NCI-H446 (cell line): Measurements from ENCODE around the gene STT3B.
"Not testable (repeated sequence)": the region's sequence is repeated elsewhere in the genome, so short reads cannot be mapped to it uniquely, and the experiment has no call there.

ENCODE experiments used
- DNase-seq, 2 experiments: peaks; one replicate each; lab custom pipeline; 2025; lab: John Stamatoyannopoulos, UW

STT3B gene

DNA sequence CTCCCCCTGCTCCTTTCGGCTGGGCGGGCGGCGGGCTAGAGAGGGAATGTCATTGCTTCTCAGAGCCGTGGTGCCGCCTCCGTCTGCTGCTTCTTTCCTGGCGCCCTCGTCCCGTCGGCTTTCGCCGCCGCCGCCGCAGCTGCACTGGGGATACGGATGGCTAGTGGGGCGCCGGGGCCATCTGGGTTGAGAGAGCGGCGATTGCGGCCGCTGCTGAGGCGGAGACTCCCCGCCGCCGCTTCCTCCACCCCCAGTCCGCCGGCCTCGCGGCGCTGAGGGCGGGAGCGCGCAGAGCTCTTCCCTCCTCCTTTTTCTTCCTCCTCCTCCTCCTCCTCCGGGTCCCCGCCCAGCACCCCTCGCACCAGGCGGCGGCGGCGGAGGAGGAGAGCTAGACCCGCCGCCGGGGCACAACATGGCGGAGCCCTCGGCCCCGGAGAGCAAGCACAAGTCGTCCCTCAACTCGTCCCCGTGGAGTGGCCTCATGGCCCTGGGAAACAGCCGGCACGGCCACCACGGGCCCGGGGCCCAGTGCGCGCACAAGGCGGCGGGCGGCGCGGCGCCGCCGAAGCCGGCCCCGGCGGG lies at the start of gene STT3B:
Gene STT3B (plus strand): TSS at position 339 of the 582 bp plus-strand sequence. CDS start 74 bp downstream, at position 413.
- DNase-seq = peak in 1 of 2 experiments; percentile 15

DNA sequence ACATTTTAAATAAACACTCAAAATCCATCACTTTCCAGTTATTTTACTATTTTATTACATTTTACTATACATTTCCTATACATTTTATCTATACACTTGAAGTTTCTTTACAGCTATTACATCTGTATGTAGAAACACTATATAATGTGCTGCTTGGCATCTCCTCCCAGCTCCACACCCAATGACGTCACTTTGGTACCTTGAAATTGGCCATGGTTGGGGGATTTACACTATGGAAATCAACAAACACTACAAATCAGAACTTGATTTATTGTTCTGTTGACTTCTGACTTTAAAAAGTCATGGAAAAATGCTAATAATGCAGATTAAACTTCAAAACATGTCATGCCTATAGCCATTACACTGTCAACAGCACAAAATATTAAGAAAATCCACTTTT lies 48.9 kb upstream of the STT3B start:
- DNase-seq = no peak

DNA sequence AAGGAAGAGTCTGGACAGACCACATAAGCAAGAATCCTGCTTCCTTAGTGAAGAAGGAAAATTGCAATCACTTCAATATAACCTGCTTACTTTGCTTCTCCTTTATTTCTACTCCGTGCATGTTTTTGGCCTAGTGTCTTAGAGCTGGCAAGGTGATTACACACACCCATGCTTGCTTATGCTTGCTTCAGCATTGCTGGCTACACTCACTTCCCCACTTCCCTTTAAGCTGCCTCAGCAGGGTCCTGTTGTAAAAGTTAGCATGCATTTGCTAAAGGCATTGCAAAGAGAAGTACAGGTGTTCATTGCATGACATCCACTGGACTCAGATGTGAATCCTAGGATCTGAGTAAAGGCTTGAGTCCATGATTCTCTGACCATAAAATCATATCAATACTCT lies 47.5 kb upstream of the STT3B start:
- DNase-seq = no peak

DNA sequence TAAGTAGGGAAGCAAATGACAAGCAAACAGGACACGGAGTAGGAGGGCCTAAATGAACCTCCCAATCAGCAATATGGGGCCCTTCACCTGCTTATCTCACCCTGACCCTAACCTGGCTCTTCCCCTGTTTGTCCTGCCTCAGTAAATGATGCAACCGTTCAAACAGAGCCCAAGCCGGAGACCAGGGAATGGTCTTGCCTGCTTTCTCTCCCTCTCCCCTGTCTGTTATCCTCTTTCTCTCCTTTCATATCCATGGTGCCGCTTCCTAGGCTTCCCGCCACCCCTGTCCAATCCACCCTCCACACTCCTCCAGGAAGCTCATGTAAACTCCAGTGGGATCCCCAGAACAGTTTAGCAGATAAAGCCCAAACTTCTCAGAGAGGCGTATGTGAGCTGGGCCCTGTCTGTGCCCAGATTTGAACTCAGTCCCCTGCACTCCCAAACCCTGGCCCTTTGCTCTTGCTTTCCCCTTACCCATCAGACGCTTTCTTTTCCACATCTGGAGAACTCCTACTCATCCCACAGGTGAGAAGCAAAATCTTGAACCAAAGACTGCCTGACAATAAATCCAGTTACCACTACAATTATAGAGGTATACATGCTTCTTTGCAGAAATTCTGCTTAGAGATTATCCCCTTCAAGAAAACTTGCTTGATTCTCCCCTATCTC lies 45.7 kb upstream of the STT3B start:
- DNase-seq = no peak

DNA sequence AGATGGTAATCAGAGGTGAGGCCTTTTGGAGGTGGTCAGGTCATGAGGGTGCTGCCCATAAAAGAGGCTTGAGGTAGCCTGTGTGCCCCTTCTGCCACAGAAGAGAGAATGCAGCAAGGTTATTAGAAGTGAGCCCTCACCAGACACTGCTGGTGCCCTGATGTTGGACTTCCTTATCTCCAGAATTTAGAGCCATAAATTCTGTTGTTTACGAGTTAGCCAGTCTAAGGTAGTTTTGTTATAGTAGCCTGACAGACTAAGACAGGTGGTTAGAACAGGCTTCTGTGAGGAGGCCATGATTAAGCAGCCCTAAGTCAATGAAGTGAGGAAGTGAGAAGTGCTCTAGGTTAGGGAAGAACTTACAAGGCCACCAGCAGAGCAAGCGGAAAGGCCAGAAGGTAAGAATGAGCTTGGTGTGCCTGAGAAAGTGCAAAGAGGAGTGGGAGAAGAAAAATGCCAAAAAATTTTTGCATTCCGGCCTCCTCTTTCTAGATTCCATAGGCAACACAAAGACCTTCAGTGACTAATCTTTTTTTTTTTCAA lies 44.2 kb upstream of the STT3B start:
- no peak for DNase-seq

DNA sequence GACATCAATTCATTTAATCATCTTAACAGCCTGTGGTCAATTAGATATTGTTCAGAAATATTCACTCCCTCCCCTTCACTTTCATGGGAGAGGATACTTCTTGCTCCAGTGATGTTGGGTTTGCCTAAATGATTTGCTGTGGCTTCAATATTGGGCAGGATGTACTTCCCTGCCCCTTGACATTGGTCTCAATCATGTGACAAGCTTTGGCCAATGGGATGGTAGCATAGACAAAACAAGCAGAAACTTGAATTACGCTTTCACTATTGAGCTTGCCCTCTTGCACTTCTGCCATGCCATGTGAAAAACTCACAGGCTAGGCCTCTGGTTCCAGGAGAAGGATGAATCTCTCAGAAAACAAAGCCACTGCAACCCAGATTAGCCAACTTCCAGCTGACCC lies 42.2 kb upstream of the STT3B start:
- DNase-seq = no peak

DNA sequence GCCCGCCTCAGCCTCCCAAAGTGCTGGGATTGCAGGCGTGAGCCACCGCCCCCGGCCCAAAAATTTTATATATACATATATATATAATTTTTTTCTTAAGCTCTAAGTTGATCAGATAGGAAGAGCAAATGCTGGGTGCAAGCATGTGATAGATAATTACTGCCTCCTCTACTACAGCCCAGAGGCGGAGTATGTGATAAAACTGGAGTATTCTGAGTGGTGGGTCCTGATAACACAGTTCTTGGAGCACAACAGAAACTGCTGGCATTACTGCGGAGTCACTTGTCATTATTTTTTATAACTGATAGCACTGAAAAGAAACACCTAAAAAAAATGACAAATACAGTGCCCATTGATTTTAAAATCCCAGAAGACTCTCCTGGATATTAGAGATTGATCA lies 41.1 kb upstream of the STT3B start:
- DNase-seq = no peak

DNA sequence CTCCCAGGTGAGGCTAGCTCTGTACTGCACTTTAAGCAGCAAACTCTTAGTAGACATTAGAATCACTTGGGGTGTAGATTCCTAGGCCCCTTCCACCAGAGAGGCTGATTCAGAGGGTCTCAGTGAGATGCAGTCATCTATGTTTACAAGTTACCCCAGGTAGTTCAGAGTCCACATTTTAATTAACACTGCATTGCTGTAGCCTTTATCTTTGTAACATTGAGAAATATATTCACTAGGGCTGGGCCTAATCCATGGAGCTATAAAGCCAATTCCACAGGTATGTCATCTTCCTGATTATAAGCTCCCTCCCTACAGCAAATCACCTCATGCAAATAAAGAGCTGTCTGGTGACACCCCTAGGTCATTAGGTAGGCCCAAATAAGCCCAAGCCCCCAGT lies 39.6 kb upstream of the STT3B start:
- DNase-seq = no peak

DNA sequence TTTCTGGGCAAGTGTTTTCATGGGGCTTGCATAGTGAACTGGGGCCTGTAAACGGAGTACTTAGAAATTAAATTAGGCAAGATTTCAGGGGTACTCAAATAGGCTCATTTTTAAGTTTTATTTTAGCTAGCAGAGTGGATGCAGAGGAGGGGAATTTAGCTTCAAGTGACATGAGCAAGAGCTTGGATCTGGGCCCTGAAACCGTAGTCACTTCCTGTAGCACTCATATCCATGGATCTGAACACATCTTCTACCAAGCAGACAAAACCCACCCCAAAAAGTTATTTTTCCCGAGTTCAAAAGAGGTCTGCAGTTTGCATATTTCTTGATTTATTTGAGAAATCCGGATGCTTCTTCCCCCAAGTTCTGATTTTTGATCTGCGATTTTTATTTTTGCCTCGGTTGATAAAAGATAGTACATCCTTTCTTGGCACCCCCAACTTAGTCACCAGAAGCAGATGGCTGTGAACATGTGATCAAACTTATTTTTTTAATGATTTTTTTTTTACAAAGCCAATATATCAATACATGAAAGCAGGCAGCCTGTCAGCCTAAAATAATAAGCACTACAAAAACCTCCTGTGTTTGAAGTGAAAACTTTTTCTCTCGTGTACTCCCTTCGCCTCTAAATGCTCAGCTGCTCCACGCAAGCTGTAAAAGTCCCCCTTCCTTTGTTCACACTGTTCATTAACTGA lies 36.6 kb upstream of the STT3B start:
- no peak for DNase-seq

DNA sequence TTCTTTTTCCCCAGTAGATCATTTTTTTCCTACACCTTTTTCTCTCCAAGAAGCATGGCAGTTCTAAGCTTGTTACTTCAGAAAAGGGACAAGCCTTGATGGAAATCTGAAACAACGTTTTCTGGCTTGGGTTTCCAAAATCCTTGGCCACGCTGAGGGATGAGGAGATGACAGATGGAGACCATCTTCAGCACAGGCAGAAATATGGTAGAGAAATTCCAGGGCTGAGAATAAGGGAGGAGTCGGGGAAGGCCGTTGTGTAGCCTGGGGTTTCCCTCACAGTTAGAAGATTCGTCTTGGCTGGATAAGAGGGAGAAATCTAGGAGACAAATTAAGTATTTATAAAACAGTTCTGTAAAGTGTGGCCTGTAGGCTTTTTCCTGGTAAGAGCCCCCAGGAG lies 33.9 kb upstream of the STT3B start:
- DNase-seq = peak in 1 of 2 experiments; percentile 21

DNA sequence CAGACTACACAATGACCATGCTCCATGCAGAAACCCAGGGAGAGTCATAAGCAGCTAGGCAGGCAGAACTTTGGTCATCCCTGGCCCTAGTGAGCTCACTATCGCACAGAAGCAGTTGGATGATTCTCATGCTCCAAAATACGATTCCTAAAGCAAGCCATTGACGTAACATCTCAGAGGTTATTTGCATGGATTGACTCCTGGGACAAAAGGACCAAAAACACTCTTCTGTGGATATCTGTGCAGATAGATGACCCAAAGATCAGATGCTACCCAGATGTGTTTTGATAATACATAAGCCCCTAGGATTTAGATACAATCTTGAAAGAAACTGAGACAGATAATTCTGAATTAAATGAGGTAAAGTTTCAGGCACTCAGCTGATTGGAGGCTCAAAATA lies 33.4 kb upstream of the STT3B start:
- DNase-seq = no peak

DNA sequence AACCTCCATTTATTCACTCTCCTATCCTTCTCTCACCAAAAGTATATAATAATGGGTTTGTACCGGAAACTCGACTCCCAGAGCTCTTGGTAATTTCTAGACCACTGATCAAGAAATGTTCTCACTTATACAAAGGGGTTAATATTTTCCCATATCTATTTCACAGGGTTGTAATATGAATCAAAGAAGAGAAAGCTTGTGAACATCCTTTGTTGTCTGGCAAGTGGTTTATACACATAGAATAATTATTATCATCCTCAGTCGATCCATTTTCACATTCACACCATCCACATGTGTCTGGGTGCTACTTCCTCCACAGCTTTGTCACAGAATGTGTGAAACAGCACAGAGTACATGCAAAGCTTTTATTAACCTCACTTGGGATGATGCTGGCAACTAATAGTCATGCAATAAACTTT lies 29.9 kb upstream of the STT3B start:
- no peak for DNase-seq

DNA sequence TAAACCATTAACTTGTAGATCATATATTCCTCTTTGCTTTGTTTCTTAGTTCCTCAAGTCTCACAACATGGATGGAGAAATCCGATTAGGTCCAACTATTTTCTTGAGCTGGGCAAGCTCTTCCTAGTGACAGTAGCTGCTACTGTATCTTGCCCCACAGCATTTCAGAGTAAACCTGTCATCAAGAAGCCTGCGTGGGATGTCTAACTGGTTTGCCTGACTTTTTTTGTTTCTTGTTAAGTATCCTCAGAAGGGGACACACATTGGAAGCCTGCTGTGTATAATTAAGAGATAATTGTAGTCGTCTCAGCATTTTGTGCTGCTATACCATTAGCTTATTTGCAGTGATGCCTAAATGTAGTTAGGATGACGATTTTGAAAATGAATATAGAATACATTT lies 29.3 kb upstream of the STT3B start:
- DNase-seq = no peak

DNA sequence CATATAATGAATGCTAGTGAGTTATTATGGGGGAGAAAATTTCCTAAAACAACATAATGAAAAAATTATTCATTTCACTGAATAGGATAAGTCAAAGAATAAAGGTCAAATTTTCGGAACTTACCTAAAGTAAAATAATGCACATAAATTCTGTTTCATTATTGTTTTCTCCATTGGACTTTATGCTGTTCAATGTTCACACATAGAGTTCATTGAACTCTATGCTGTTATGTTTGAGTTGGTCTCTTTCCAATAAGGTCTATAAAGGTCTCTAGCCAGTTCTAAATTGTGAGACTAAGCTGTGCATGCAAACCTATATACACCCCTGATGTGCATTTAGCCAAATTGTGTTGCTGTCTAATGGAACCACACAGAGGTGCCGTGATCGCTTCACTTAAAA lies 28.5 kb upstream of the STT3B start:
- DNase-seq = no peak

DNA sequence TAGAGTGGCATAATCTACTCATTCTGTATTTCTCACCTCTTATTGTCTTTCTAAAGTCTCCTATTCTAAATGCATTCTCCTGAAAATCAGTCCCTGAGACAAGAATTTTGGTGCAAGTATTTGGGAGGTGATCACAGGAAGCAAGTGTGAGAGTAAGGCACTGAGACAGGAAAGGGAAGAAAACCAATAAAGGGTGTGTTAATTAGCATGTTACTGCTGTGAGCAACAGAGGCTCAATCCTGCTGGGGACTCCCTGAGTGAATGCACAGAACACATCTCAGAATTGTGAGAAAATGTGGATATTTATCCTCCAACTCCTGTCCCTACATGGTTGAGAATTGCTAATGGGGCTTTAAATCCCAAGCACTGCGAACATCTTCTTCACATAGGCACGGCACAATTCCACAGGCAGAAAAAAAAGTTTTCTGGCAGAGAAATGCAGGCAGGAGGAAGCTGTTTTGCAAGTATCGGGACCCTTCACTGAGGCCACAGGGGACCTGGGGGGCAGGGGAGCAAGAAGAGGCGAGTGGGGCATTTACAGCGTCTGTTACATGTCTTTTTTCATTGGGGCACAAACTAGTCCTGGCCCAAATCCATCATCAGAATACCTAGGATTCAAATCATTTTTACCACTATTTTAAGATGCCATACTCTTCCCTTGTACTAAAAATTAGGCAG lies 27.2 kb upstream of the STT3B start:
- DNase-seq = no peak

DNA sequence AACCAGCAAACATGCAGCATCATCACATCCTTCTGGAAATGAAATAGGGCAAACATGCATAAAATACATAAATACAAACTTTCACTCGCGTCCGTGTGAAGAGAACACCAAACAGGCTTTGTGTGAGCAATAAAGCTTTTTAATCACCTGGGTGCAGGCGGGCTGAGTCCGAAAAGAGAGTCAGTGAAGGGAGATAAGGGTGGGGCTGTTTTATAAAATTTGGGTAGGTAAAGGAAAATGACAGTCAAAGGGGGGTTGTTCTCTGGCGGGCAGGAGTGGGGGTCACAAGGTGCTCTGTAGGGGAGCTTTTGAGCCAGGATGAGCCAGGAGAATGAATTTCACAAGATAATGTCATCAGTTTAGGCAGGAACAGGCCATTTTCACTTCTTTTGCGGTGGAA lies 26.2 kb upstream of the STT3B start:
- not testable (repeated sequence) for DNase-seq

DNA sequence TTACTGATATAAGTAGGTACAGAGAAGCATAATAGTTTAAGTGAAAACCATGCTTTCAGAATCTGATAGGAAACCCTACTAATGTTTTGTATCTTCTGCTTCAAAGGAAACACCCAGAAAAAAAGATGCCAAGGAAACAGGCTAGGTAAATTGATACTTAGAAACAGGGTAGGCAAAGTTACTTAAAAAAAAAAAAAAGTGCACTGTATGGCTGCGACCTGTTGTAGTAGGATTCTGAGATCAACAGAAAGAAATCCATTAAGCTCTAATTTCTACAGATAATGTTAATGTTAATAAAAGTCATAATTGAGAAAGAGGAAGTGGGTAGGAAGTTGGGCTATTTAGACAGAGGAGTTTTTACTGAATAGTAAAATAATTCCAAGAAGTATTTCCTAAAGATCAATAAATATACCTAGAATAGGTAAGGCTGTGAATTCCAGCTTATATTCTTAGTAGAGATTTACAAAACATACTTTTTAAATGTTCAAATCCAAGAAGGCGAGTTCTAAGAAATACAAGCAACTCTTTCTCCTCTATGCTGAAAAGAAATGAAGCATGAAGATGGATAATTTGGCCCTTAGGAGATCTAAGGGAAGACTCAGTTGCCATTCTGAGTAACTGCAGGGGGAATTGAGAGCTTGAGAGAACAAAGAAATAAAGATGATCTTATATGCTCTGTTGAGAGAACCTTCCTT lies 24.1 kb upstream of the STT3B start:
- DNase-seq = no peak

DNA sequence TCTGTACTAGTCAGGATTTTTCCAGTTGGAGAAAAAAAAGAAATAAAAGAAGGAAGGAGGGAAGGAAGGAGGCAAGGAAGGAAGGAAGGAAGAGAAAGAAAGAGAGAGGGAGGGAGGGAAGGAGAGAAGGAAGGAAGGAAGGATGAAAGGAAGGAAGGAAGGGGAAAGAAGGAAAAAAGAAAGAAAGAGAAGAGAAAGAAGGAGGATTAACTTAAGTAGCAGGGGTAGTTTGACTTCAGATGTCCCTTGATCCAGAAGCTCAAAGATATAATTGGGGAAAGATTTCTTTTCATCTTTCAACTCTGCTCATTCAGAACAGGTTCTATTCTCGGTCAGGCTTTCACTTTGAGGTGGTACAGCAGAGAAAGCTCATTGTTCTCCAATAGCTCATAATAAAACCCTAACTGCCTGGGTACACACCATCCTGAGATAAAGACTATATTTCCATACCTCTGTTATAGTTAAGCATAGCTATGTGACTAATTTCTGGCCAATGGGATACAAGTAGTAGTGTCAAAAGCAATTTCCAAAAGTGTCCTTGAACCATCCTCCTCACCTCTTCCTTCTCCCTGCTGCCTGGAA lies 23.5 kb upstream of the STT3B start:
- DNase-seq = no peak

DNA sequence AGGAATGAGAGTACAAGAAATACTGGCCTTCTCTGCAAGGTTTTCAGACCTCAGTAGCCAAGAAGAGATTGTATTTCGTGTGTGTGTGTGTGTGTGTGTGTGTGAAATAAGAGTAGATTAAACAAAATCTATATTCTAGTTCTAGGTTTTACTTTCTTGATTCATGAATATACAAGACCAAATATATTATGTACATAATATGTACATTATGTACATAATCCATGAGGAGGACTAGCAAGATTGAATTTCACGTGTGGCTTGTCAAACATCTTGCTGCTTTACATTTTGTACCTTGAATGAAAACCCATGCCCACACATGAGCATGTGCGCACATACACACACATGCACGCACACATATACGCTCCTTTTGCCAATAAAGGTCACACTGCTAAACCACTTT lies 18.2 kb upstream of the STT3B start:
- DNase-seq = no peak

DNA sequence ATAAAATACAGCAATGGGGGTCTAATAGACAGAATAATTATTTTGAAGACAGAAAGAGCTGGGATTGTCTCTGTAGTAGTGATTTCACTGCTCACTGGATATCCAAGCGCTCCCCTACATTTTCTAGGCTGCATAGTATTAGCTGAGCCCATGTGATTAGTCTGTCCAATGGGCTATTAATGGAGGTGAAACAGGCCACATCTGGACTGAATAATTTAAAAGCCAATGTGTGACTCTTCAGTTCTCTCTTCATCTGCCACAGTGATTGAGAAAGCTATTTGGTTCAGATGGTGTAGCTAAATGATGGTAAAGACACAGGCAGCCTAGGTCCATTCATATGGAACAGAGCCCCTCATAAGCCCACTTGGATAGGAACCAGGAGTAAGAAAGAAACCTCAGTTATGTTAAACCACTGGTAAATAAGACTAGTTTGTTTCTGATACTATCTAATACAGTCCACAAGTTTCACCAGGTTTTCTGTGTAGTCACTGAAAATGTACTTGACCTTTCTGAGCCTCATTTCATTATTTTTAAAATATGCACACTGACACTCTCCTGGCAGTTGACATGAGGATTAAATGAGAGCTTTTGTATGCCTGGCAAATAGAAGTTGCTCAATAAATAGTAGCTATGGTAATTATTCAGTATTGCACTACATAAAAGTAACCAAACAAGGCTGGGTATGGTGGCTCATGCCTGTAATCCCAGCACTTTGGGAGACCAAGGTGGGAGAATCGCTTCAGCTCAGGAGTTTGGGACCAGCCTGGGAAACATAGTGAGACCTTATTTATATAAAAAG lies 17.0 kb upstream of the STT3B start:
- DNase-seq = no peak

DNA sequence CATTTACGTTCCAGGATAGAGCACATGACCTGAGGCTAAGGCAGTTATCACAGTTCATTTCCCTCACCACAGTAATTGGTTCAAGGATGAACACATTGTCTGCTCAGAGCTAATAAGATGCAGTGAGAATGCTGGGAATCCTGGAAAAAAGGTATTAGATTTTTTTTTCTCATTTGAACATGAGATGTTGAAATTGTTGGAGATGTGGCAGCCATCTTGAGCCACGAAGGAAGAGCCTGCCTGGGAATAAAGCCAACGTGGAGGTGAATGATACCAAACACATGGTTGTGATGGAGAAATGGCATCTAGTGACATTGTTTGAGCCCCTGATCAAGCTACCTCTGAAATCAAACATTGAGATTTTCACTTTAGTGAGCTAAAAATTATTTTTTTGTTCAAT lies 16.0 kb upstream of the STT3B start:
- DNase-seq = no peak
